ENCODE data around the gene NEK11. TPM values are rescaled to one million over a fixed set of nuclear protein-coding genes. Genes with fewer than 3 reads are reported as not detected.
A peak's percentile ranks its signal among the peaks of the same experiment; 100 is the strongest.

NEK11 gene
- total RNA-seq, 1 donor from 2014 or later, result 6.1 TPM

DNA sequence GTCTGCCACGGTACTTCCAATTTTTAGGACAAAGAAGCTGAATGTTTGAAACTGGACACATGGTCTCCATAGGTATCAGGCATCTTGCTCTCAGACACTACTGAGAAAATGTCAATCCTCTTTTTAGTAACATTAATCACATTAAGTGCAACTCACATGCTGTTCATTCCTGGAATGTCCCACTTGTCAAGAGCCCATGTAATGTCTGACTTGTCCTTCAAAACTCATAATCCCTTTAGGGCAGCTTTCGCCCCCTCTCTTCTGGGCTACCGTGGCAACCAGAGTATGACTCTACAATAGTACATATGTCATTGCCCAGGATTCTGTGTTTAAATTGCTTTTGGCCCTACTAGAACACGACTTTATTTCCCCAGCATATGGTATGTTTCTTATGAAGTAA is 367.2 kb downstream of the NEK11 start:
- DNase-seq (ENCODE audit: low read depth), result no peak

DNA sequence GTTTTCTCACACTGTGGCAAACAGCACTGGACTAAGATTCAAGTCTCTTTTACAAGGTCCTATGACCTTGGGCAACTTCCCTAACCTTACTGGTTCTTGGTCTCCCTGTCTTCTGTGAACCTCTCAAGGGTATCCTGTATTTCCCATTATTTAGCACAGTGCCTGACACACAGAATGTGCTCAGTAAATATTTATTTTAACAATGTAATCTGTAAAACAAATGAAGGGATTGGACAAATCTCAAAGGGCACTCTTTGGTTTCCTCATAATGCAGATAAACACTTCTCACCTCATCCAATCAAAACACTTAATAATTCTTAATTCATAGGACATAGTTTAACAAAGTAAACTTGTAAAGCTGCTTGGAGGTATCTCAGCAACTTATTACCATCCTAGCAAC is 367.7 kb downstream of the NEK11 start:
- DNase-seq (ENCODE audit: low read depth), result no peak

DNA sequence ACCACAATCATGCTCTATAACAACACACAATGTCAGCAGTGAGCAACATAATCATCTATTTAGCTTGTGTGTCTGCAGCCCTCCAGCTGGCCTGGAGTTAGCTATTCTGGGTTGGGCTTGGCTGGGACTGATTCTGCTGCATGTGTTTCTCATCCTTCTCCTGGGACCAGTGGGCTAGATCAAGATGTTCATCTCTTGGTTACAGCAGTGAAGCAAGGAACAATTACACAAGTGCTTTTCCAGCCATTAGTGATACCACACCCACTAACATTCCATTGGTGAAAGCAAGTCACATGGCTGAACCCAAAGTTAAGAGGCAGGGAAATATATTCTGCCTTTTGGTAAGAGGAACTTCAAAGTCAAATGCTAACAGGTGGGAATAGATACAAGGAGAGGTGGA is 369.5 kb downstream of the NEK11 start:
- DNase-seq (ENCODE audit: low read depth), result peak; percentile 76

DNA sequence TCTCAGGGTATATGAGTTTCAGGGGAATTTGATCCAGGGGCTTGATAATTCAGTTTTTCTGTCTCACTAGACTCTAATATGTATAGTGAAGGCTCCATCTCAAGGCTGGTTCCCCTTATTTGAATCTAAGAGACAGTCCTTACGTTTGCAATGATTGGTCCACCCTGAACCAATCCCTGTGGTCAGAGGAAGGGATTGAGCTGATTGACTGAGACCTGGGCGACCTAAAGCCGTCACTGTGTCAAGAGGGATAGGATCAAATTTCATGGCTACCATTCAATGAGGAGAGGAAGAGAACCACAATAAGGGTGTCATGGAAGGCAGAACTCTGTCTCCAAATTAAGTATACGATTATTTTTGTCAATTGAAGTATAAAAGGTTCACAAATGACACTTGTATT is 371.2 kb downstream of the NEK11 start:
- DNase-seq (ENCODE audit: low read depth), result no peak

Other genes with a start within 250 kb of the NEK11 start
- gene ATP2C1, start 132.8 kb upstream of the NEK11 start, total RNA-seq, result 50.0 and 55.6 TPM in 2 replicates
- gene ASTE1, start 52 bp upstream of the NEK11 start, total RNA-seq, result 5.2 and 7.1 TPM in 2 replicates